ENCODE results near the gene RICTOR.

The RICTOR gene

DNA sequence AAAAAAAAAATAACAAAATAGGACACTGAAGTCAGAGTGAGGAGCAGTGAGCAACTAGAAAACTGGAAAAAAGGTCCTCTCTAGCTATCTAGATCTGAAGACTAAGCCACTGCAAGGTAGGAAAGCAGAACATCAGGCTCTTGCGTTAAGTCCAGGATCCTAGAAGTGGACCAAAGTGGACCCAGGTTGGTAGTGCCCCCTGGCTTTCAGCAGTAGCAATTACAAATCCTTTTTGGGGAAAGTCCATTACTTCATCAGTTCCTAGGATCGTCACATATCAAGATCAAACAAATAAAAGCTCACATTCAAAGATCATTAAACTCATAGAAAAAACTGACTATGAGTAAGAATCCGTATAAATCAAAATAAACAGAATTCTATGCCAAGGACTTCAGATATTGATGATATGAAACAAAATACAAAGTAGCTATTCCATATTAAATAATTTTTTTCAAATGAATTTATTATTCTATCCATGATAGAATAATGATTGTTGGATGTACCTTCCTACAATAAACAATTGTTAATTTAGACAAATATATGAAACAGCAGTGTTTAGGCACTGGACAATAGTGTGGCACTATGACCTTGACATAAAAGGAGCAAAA lies 6.5 kb upstream of the RICTOR start:
- TF ChIP-seq, protein P1, sequence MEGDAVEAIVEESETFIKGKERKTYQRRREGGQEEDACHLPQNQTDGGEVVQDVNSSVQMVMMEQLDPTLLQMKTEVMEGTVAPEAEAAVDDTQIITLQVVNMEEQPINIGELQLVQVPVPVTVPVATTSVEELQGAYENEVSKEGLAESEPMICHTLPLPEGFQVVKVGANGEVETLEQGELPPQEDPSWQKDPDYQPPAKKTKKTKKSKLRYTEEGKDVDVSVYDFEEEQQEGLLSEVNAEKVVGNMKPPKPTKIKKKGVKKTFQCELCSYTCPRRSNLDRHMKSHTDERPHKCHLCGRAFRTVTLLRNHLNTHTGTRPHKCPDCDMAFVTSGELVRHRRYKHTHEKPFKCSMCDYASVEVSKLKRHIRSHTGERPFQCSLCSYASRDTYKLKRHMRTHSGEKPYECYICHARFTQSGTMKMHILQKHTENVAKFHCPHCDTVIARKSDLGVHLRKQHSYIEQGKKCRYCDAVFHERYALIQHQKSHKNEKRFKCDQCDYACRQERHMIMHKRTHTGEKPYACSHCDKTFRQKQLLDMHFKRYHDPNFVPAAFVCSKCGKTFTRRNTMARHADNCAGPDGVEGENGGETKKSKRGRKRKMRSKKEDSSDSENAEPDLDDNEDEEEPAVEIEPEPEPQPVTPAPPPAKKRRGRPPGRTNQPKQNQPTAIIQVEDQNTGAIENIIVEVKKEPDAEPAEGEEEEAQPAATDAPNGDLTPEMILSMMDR (conservative IDR thresholded peaks at IDR 0.05; ENCODE audit: low read depth, low read length): peak; percentile 84
- no peak overlapping the region for H3K4me3 ChIP-seq (ENCODE audit: low read length)
- DNase-seq (ENCODE audit: low read depth): peak; percentile 39

DNA sequence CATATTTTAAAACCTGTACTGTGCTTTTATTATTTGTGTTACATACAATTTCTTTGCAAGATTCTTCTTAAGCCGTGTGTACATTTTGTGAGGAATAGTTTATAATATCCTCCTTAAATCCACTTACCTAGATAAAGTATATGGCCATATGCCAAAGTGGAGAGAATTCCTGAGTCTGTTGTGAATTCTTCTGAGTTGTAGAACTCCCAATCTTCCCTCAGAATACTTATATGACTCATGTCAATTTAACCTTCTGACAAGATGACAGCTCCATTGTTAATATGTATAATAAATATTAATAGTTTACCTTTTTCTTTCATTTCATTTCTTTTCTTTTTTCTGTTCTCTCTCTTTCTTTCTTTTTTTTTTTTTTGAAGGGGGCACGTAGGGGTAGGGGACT lies 6.0 kb upstream of the RICTOR start:
- no peak for DNase-seq (ENCODE audit: low read depth)
- TF ChIP-seq, protein P1 (conservative IDR thresholded peaks at IDR 0.05; ENCODE audit: low read depth, low read length): no peak

DNA sequence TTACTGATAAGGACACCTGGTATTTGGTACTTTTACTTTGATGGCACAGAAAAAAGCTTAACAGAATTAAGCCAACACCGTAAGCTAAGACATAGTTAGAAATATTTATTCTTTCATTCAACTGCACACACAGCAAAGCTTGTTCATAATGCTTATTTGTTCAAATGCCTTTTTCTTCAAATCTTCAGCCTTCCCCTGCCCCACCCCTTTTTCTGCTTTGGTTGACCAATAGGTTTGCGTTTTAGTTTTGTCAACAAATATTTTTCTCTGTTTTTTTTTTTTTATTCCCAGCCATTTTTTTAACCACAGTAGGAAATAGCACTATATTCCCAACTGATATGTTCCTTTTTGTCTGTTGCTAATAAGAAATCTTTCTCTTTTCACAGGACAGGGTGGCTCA lies 4.9 kb upstream of the RICTOR start:
- no peak for DNase-seq (ENCODE audit: low read depth)
- TF ChIP-seq, protein P1 (conservative IDR thresholded peaks at IDR 0.05; ENCODE audit: low read depth, low read length): no peak
- no peak overlapping the region for H3K4me3 ChIP-seq (ENCODE audit: low read length)

More for the DNA sequence above, 6.0 kb upstream of the RICTOR start:
- H3K4me3 ChIP-seq (ENCODE audit: low read length): no peak overlapping the region

DNA sequence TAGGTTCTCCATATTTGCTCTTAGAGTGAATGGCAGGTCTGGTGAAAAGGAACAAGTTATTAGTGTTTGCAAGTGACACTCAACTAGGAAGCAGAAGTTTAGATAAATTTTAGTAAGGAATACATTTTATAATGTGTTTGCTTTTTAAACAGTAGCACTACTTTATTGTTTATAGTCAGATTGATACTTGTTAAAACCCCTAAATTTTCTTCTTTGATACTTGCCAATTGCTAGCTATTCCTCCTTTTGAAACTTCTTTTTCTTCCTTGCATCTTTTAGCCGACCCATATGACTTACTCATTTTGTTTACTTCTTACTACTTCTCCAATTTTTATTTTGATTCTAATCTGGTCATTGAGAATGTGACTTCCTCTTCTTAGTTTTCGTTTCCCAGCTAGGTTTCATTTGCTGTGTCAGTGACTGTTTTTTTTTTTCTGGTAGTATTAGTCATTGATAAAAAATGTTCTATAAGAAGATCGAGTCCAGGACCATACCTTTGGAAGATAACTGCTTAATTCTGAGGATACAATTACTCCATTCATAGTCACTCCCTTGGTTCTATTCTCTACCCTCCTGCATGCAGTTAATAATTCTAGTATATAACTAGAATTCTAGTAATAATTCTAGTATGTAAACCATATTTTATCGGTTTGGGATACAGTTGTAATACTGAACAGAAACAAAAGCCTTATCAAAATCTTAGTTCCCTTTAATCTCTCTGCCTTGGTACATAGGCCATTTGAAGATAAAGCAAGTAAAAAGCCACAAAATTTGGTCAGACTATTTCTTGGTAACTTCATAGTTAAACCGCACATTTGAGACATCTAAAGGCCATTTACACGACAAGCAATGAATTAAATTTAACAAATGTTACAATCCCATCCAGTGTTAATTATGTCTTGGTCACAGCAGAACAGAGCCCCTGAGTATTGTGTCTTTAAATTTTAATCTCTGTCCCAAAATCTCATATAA lies 2.8 kb upstream of the RICTOR start:
- DNase-seq (ENCODE audit: low read depth): no peak
- H3K4me3 ChIP-seq (ENCODE audit: low read length): no peak overlapping the region
- TF ChIP-seq, protein P1 (conservative IDR thresholded peaks at IDR 0.05; ENCODE audit: low read depth, low read length): no peak

DNA sequence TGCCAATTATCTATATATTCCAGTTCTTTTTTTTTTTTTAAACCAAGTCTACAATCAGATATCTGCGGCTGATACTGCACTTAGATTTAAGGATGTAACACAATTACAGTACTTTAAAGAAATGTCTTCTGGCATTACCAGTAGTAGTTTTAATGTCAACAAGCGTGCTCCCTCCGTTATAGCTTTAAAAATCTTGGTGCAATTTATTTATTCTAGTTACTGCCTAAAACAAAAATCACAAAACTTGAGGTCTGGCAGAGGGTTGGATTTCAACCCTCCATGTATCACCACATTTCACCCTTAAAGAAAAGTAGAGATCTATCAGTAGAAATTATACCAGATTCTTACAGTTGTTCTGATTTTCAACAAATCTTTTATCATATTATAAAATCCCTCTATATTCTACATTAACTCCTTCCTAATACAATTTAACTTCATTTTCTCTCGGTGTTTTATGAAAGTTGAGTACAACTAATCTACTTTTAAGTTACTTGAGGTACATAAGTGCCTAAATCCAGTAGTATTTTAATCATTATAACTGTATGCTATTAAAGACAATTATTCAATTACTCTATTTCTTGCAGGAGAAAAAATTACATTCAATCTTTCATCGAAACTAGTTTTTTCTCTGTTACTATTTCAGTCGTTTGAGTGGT lies 2.0 kb upstream of the RICTOR start:
- no peak for DNase-seq (ENCODE audit: low read depth)
- TF ChIP-seq, protein P1 (conservative IDR thresholded peaks at IDR 0.05; ENCODE audit: low read depth, low read length): no peak
- H3K4me3 ChIP-seq (ENCODE audit: low read length): no peak overlapping the region

DNA sequence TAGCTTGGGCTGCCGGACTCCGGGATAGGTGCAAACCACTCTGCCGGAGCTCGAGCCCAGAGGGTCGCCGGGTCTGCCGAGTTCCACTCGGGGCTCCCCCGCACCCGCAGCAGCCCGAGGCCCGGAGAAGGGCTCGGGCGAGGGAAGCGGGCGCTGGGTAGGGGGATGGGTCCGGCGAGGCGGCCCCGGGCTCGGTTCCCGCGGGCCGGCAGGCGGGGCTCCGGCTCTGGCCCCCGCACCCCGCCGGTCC lies 507 bp downstream of the RICTOR start:
- H3K4me3 ChIP-seq (ENCODE audit: low read length): peak overlapping the region; percentile 88
- TF ChIP-seq, protein P1 (conservative IDR thresholded peaks at IDR 0.05; ENCODE audit: low read depth, low read length): no peak
- no peak for DNase-seq (ENCODE audit: low read depth)
